ENCODE measurements around the gene RAPGEF4.

The RAPGEF4 gene

GRCh38 chr2:172826522-172826921, 90.9 kb downstream of the RAPGEF4 start:
- no peak for TF ChIP-seq CTCF (IDR thresholded peaks at IDR 0.05; ENCODE audit: extremely low read depth, insufficient read depth, missing control alignments)
- no peak for DNase-seq (ENCODE audit: low spot score)
- in situ Hi-C loops (cut with MboI; ENCODE audit: low pct_unique_long_range_greater_than_20kb, low sequenced_read_pairs, unreplicated experiment) = no loop called here

DNA sequence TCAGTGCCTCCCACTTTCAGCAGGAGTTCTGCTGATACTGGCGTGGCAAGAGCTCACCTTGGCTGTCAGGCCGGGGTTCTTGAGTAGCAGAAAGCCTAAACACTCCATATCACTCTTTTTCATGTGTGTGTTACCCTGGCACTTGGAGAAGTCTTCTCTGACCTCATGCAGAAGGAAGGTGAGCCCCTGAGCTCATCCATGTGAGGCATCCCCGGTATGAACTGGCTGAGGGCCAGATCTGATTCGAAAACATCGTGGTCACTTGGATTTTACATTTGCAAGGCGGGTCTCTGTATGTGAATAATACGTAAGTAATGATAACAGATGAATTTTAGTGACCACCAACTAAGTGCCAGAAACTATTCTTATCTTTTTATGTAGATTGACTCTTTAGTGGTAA, 93.6 kb downstream of the RAPGEF4 start:
- no peak for TF ChIP-seq CTCF (IDR thresholded peaks at IDR 0.05; ENCODE audit: extremely low read depth, insufficient read depth, missing control alignments)
- DNase-seq (ENCODE audit: low spot score) = no peak
- in situ Hi-C loops (cut with MboI; ENCODE audit: low pct_unique_long_range_greater_than_20kb, low sequenced_read_pairs, unreplicated experiment) = no loop called here

GRCh38 chr2:172830482-172830881, 94.8 kb downstream of the RAPGEF4 start:
- in situ Hi-C loops (cut with MboI; ENCODE audit: low pct_unique_long_range_greater_than_20kb, low sequenced_read_pairs, unreplicated experiment) = no loop called here
- TF ChIP-seq CTCF (IDR thresholded peaks at IDR 0.05; ENCODE audit: extremely low read depth, insufficient read depth, missing control alignments) = no peak
- no peak for DNase-seq (ENCODE audit: low spot score)

DNA sequence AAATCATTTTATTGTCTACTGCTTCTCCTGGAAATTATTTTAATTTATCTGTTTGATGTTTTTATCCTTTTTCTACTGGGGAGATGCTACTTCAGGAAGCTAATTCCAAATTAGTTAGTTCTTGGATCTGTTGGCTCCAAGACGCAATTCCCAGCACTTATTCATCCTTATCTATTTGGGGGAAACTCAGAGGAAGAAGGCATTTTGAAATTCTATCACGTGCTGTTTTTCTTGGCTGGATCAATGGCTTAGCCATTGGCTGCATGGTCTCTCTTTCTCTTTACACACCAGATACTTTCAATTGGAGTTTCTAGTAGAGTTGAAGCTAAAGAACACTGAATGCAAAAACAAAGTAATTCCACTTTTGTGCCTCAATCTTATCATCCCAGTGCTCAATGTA, 98.3 kb downstream of the RAPGEF4 start:
- TF ChIP-seq CTCF (IDR thresholded peaks at IDR 0.05; ENCODE audit: extremely low read depth, insufficient read depth, missing control alignments) = no peak
- in situ Hi-C loops (cut with MboI; ENCODE audit: low pct_unique_long_range_greater_than_20kb, low sequenced_read_pairs, unreplicated experiment) = no loop called here
- DNase-seq (ENCODE audit: low spot score) = no peak

DNA sequence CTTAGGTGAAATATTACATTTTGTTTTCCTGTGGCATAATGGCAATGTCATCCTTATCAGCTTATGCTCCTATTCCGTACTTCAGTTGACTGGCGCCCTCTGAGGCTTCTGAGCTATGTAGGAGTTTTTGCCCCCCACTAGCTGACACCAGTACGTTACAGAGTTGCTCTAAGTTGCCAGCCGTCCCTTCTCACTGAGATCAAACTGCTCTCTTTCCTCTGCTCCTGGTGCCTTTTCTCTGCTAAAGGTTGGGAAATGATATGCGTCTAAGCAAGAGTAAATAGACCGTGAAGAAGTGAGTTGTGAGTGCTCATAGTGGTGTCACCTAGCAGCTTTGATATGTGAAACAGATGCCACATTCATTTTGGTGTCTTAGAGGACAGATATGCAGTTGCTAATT, 99.2 kb downstream of the RAPGEF4 start:
- in situ Hi-C loops (cut with MboI; ENCODE audit: low pct_unique_long_range_greater_than_20kb, low sequenced_read_pairs, unreplicated experiment) = no loop called here
- DNase-seq (ENCODE audit: low spot score) = no peak
- no peak for TF ChIP-seq CTCF (IDR thresholded peaks at IDR 0.05; ENCODE audit: extremely low read depth, insufficient read depth, missing control alignments)

- DNase-seq (ENCODE audit: low spot score) = no peak
- in situ Hi-C loops (cut with MboI; ENCODE audit: low pct_unique_long_range_greater_than_20kb, low sequenced_read_pairs, unreplicated experiment) = no loop called here
- TF ChIP-seq CTCF (IDR thresholded peaks at IDR 0.05; ENCODE audit: extremely low read depth, insufficient read depth, missing control alignments) = no peak
These were observed 100.7 kb downstream of the RAPGEF4 start for GRCh38 chr2:172836347-172836821.

GRCh38 chr2:172836827-172837226, 101.2 kb downstream of the RAPGEF4 start:
- no peak for TF ChIP-seq CTCF (IDR thresholded peaks at IDR 0.05; ENCODE audit: extremely low read depth, insufficient read depth, missing control alignments)
- in situ Hi-C loops (cut with MboI; ENCODE audit: low pct_unique_long_range_greater_than_20kb, low sequenced_read_pairs, unreplicated experiment) = no loop called here
- DNase-seq (ENCODE audit: low spot score) = no peak
